ENCODE data around the gene CFAP251.
A peak's percentile ranks its signal among the peaks of the same experiment; 100 is the strongest.

CFAP251 gene

DNA sequence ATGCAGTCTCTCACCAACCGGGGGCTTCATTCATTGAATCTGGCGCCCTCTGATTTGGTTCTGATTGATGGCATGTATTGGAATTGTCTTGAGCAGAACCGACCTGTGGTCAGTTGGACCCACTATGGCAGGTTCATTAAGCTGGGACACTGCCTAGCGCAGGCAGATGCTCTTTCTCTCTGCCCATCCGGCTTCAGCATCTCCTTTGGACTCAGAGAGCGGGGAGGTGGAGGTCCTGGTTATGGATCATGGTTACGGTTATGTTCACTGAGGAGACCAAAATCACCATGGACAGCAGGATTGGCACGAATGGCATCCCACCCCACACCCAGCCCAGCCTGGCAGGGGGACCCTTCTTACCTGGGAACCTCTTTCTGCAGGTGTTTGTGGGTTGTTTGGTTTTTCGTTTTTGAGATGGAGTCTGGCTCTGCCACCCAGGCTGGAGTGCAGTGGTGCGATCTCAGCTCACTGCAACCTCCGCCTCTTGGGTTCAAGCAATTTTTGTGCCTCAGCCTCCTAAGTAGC is 86.9 kb downstream of the CFAP251 start:
- no peak for DNase-seq

DNA sequence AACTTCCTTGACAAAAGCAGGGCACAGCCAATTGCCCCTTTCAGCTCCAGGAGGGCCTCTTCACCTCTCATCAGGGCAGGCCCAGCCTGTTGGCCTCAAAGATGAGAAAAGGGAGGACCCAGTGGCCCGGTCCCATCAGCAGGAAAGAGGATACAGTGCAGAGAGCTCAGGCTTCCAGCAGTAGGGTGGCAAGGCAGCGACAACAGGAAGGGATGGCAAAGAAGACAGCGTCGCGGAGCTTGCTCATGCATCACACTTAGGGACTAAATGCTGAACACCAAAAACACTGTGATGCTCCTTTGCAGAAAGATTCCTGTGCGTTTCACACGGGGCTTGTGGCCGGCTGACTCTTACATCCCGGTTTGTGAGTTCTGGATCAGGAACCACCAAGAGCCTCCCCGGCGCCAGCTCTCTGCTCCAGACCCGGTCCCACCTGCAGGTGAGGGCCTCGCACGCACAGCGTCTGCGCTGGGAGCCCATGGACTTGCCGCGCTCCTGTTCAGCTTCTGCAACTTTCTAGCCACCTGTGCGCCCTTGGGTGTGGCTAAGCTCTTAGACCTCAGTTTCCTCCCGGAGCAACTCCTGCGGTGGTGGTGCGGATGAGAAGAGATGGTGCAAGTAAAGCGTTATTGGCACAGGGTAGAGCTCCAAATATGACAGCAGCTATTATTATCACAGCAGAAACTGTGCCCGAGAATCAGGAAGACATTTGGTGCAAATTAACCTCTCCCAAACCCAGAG is 88.0 kb downstream of the CFAP251 start:
- peak; percentile 59 for DNase-seq

DNA sequence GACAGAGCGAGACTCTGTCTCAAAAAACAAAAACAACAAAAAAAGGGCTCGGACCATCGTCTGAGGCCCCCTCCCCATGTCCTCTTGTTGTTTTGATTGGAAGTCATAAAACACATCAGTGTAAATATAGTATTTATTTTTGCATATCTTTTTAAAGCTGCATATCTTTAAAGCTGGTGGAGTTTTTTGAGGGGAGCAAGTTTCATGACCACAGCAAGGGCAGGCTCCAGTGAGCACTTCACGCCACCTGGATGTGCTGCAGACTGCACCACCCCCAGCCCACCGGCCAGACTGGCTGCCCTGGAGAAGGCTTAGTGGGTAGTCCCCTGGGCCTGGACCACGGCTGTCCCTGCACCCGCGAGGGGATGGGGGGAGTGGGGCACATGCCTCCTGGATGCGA is 91.3 kb downstream of the CFAP251 start:
- DNase-seq: no peak

DNA sequence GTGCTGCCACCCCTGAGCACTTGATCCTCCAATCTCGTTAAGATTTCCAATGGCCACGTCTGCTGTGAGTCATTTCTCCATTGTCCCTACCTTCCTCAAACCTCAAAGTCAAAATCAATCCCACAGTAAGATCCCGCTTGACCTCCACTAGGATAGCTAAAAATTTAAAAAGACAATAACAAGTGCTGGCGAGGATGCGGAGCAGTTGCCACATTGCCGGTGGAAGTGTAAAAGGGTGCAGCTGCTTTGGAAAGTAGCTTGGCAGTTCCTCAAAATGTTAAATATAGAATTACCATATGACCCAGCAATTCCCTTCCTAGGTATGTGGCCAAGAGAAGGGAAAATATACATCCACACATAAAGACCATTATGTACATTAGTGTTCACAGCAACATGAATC is 93.8 kb downstream of the CFAP251 start:
- DNase-seq: no peak

DNA sequence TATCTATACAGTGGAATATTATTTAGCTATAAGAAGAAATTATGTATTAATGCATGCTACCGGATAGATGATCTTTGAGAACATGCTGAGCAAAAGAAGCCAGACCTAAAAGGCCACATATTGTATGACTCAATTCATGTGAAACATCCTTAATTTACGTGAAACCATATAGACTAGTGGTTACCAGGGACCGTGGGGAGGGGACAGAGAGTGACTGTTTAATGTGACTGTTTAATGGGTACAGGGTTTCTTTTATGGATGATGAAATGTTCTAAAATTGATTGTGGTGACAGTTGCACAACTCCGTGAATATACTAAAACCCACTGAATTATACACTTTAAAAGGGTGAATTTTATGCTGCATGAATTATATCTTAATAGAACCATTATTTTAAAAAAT is 94.7 kb downstream of the CFAP251 start:
- DNase-seq: no peak

DNA sequence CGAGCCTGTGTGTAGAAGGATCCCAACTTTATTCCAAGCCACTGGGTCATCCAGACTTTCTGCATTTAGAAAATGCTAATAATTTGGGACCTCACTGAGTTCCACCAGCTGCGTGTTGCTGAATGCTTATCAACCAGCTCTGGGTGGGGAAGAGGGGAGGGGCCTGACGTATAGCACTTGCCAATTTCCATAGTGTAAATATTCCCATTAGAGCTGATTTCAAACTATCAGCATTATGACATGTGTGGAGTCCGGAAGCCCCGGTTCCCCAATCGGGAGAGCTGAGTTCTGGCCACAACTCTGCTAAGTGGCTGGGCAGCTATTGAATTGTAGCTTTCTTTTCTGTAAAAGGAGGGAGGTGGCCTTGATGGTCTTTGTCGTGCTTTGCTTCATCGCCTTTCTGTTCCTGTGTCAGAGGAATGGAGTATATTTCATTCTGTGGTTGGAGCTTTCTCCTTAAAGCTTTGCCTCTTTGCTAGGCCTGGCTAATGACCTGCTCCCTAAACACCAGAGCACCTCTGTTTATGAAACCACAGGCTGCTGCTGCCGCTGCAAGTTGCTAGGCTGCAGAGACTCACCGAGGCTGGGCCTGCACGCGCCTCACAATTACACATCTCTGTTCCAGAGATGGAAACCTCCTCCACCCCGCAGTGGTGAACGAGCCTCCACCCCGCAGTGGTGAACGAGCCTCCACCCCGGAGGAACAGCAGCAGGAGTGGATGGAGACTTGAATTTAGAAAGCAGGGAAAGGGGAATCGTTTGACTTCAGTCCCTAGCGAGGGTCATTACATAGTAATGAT is 95.6 kb downstream of the CFAP251 start:
- DNase-seq: peak; percentile 14

DNA sequence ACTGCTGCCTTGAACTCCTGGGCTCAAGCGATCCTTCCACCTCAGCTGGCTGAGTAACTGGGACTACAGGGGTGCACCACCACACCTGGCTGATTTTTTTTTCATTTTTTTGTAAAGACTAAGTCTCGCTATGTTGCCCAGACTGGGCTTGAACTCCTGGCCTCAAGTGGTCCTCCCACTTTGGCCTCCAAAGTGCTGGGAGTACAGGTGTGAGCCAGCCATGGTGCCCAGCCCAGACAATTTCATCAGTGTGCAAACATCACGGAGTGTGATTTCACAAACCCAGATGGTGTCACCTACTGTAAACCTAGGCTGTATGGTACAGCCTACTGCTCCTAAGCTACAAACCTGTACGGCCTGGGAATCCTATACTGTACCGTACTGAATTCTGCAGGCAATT is 96.4 kb downstream of the CFAP251 start:
- no peak for DNase-seq

DNA sequence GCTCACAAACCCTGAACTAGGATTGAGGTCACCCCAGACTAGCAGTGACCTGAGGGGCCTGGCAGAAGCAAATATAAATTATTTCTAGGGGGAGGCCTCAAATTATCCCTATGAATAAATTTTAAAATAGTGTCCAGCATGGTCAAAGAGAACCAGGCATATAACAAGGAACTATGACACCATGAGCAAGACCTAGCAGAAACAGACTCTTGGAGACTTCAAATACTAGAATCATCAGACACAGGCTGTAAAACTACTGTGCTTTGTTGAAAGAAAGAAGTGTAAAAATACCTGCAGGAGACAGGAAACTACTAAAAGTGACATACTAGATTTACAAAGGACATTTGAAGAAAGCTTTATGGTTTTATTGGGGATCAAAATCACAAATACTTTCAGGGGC is 100.1 kb downstream of the CFAP251 start:
- DNase-seq: no peak

DNA sequence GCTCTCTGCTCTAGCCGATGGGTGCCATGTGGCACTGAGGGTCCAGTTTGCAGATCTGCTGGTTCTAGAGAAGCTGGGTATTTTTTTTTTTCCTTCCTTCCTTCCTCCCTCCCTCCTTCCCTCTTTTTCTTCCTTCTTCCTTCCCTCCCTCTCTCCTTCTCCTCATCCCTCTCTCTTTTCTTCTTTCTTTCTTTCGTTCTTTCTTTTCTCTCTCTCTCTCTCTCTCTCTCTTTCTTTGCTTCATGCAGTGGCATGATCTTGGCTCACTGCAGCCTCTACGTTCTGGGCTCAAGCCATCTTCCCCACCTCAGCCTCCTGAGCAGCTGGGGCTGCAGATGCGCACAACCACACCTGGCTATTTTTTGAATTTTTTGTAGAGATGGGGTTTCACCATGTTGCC is 100.5 kb downstream of the CFAP251 start:
- DNase-seq: no peak

DNA sequence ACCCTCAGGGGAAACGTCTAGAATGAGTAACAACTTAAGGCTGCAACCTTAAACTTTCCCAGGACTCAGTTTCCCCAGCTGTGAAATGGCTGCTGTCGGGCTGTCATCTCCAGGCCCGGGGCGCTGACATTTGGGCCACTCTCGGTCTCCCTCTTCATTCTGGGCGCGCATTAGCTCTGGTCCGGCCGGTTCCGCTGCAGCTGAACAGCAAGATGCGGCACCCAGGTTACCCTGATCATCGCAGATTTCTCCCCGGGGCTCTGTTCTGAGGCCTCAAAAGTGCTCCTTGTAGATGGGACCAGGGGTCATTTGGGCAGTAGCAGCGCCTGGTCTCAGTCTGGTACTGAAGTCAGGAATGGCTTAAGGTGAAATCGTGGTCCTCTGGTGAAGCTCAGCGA is 102.4 kb downstream of the CFAP251 start:
- no peak for DNase-seq

DNA sequence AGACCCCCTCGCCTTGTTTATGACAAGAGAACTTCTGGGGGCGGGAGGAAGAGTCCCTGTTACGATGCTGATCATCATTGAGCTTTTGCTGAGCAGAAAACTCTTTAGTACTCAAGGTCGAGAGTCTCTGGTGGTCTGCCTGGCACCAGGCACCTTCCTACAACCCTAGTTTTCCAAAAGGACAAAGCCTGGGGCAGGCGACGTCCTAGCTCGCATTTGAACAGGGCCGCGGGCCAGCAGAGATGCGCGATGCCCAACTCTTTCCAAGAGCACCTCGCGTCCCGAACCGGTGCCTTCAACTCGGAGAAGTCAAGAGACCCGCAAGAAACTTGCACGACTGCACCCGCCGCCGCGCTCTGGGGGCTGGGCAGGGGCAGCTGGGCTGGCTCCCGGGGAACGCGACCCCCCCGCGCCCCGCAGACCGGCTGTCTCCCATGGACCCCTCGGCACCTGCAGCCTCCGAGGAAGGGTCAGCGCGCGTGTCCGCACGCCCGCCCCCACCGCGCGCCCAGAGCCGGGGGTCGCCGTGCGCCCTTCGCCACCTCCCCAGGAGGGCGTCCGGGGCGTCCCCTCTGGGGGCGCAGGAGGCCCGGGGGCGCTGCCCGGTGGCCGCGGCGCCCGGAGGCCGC is 102.9 kb downstream of the CFAP251 start:
- DNase-seq: peak; percentile 27

DNA sequence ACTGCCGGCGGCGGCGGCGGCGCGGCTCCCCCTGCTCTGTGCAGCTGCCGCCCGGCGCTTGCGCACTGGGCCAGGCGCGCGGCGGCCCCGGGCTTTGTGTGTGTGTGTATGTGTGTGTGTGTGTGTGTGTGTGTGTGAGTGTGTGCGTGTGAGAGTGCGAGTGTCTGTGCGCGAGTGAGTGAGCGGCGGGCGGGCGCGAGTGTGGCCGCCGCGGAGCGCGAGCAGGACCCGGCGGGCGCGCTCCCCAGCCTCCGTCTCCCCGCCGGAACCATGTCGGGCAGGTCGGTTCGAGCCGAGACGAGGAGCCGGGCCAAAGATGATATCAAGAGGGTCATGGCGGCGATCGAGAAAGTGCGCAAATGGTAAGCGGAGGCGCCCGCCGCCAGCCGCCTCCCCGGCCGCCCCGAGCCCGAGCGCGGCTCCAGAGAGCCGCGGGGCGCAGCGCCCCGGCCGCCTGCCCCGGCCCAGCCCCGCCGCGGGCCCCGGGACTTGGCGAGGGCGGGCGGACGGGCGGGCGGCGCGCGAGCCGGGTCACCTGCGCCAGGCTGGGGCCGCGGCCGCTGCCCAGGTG is 103.5 kb downstream of the CFAP251 start, which contains the start of gene BCL7A:
BCL7A (plus strand) TSS at position 63 of the 571 bp plus-strand sequence; CDS start at position 271, 208 bp downstream.
- peak; percentile 64 for DNase-seq

DNA sequence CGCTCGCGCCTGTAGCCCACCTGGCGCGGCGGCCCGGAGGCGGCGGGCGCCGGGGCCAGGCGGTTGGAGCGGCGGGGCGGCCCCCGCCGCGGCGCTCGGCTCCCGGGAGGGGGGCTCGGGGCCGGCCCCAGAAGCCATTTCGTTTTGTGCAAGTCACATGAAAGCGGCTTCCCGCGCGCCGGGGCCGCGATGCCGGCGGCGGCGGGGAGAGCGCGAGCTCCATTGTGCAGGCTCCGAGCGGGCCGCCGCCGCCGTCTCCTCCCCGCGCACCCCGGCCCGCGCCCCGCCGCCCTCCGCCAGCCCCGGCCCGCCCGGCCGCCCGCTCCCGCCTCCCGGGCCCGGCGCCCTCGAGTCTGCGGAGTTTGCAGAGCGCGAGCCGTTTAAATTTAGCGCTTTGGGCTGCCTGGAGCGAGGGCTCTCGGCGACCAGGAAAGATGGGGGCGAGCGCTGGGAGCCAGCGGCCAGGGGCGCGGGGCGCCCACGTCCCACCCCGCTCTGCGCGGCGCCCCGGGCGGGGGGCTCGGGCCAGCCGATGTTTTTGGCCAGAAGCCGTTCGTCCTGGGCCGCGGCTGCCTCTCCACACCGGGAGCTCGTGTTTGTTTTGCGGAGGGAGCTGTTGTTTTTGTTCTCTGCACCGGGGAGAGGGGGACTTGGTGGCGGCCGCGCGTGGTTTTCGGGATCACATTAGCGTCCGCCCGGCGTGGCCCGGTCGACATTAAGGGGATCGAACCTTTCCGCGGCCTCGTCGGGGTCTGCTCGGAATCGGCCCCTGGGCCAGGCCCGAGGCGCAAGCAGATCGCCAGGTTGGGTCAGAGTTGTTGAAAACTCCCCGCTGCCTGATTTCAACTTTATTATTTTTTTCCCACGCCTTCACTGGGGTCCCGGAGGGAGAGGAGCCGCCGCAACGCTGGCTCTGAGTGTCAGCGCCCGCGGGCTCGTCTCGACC is 104.3 kb downstream of the CFAP251 start:
- peak; percentile 49 for DNase-seq

DNA sequence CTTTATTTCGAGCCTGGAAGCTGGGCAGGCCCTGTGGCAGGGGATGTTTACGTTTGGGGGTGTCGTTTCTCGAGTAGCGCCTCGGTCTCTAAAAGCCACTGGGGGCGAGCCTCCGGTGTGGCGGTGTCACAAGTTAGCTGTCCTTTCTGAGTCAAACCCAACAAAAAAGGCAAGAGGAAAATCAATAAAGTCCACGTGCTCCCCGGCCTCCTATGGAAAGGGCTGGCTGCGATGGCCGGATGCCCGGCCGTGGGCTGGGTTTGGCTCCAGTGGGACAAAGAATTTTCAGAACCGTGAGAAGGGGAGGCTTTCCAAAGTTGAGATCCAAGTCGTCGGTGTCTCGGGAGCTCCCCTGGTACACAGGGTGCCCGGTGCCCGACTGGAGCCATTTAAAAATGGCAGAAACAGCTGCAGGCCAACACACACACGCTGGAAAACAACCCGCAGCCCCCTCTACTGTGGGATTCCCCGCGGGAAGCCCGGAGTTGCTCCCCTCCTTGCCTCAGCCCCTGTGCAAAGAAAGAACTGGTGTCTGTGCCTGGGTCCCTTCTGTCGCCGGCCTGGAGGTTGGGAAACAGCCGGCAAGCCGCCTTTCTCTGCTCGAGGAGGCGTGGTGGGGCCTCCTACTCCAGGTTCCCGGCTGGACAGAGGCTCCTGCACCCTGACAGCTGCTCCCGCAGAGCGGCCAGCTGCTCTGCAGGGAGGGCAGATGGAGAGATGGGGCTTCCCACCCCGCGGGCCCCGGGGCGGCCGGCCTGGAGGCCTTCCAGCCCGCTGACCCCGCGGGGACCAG is 105.1 kb downstream of the CFAP251 start:
- DNase-seq: peak; percentile 27

DNA sequence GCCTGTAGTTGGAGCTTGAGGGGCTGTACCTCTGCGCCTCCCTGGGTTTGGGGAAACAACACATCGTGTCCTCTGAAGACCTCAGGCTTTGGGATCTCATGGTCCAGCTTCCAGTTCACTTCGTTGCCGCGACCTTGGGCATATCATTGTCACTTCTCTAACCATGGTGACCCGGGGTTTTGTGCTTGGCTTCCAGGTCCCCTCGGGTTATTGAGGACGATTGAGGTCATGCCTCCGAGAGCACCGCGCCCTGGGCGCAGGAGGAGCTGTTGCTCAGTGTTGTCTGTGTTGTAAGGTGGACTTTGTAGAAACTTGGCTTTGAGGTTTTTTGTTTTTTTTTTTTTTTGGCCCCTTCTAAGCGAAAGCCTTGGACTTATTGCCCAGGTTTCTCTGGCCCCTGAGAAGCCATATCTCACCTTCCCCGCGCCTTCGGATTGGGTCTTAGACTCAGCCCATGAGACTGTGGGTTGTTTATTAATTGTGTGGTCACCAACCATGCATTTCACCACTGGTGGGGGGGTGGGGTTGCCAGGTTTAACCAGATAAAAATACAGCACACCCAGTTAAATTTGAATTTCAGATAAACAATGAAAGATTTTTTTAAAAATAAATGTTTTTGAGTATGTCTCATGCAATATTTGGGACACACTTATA is 105.9 kb downstream of the CFAP251 start:
- no peak for DNase-seq

DNA sequence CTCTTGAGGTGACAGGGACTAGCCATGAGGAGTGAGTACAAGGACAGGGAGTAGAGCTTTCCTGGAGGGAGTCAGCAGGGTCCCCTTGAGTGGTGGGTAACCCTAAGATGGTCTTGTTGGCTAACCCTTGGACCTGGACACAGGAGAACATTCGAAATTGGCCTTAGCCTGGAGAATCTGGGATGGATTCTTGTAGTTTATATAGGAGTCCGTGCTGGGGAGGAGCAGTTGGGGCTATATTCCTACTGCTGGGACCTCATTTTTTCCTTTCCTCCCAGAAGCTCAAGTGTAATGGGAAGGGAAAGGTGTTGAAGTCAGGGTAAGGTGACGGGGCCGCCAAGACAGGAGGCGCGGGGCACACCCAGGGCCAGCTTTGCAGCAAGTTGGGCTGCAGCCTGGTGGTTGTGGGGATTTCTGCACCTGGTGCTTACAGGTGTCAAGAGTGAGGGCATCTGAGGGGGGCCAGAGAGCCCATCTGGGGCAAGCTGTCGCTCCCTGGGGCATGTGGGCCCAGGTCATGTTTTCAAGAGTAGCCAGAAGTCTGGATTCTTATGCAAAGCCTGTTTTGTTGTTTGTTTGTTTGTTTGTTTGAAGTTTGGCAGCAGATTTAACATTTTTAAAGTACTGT is 108.4 kb downstream of the CFAP251 start:
- DNase-seq: peak; percentile 12

DNA sequence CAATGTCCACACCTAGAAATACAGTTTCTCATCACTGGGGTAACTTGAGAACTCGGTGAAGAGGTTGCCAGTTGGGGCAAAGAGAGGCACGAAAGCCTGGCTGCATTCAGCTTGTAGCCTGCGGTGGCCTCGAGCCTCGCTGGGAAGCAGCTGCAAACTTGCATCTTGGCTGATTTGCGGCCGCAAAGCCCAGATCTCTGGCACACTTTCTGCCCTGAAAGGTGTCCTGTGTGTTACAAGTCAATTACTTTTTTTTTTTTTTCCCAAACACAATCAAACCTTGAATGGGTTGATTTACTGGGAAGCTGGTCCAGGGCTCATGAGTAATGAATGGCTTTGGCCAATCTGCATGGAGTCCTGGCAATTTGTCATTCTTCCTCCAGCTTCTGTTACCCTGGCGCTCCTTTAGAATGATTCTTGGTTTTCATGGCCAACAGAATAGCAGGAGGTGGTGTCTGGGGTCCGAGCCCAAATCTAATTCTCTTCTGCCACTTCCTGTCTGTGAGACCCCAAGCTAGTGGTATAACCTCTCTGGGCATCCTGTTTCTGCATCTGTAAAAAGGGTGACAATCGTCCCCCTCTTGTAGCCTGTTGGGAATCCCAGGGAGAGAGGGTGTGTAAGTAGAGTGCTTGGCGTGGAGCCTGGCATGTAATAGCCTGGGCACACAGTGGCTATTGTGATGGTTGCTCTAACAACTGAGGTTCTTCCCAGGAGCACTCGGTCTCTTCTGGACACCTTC is 109.9 kb downstream of the CFAP251 start:
- no peak for DNase-seq

DNA sequence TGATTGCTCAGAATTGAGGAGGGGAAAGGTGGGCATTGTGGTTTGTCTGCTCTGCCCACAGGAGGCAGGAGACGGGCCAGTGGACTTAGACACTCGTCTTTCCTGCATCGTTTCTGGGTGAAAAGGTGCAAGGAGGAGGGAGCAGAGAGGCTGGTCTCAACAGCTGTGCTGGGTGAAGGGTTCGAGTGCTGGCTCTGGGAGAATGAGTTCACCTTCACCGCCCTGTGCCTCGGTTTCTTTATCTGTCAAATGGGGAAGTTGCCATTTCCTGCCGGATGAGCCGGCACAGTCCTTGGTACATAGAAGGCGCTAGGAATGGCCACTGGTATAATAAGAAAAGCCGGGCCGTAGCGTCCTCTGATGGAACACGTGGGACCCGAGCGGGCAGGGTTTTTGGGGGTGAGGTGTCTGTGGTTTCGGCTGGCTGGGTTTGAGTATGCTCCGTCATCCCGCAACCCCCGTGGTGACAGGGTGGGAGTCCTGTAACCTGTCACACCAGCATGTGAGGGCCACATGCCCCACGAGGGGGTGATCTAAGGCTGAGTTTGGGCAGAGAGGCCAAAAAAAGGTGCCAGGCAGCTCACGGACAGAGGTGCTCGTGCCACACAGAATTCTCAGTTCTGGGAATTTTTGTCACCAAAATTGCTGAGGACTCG is 110.6 kb downstream of the CFAP251 start:
- no peak for DNase-seq
